ENCODE measurements around the gene LHPP. TPM values are rescaled to one million over a fixed set of nuclear protein-coding genes. Genes with fewer than 3 reads are reported as not detected.

LHPP gene
- total and polyA plus RNA-seq, 2 experiments from 2014 or later = 27.4 to 40.2 TPM

GRCh38 chr10:124493214-124493882 is 31.7 kb downstream of the LHPP start:
- Histone ChIP-seq H2AFZ (no peak overlapping the region), H3K4me1 (ENCODE audit: insufficient read depth) (peaks cover 20% of the 10 kb centered on the region), H3K27me3 (ENCODE audit: insufficient read depth) (no peaks in the 10 kb centered on the region), H3K79me2 (replicated peaks; ENCODE audit: insufficient read depth) (no peaks in the 10 kb centered on the region), H3K9me2 (ENCODE audit: insufficient read depth) (no peaks in the 10 kb centered on the region), H3F3A (replicated peaks; ENCODE audit: low read depth) (0 out of 2 replicates have a peak, but pooled peaks cover 5% of the 10 kb centered on the region), H3K4me2 (no peak overlapping the region), H3K36me3 (ENCODE audit: insufficient read depth) (no peaks in the 10 kb centered on the region; the same call in 1 of the 2 replicates), H3K4me3 (no peak overlapping the region), H3K27ac (ENCODE audit: low read depth) (peak overlapping the region; percentile 48; the same call in 1 of the 2 replicates), H4K20me1 (replicated peaks; ENCODE audit: insufficient read depth) (no peaks in the 10 kb centered on the region; the same call in 1 of the 2 replicates)
- Mint-ChIP-seq H3K36me3 (ENCODE audit: low read depth) (peaks cover 38% of the 10 kb centered on the region), H3K4me3 (no peak overlapping the region), H3K27ac (peak overlapping the region; percentile 54; the same call in 1 of the 2 replicates), H3K27me3 (ENCODE audit: insufficient read depth, low read depth, poor library complexity) (peaks cover 8% of the 10 kb centered on the region), H3K9me3 (no peaks in the 10 kb centered on the region), H3K4me1 (peaks cover 36% of the 10 kb centered on the region)
- ATAC-seq = no peak
- DNase-seq (ENCODE audit: low spot score) = no peak
- TF ChIP-seq JUNB (IDR thresholded peaks at IDR 0.05; ENCODE audit: unreplicated experiment) = no peak
- TF ChIP-seq ZNF462 (CRISPR knock-in tag; IDR thresholded peaks at IDR 0.05) = no peak
- TF ChIP-seq NANOG (IDR thresholded peaks at IDR 0.05; ENCODE audit: borderline replicate concordance) = peak; percentile 28; the same call in 1 of the 2 replicates

- TF ChIP-seq STAT1 (IDR thresholded peaks at IDR 0.05; ENCODE audit: unreplicated experiment) (no peak), EZH2phosphoT487 (IDR thresholded peaks at IDR 0.05; ENCODE audit: unreplicated experiment) (no peak), EZH2 (IDR thresholded peaks at IDR 0.05; ENCODE audit: low read depth, unreplicated experiment) (no peak), CREB1 (CRISPR knock-in tag; IDR thresholded peaks at IDR 0.05; ENCODE audit: low read depth) (no peak), CTCF (conservative IDR thresholded peaks at IDR 0.05; ENCODE audit: low read depth in 2 of 2) (no peak), NANOG (IDR thresholded peaks at IDR 0.05; ENCODE audit: borderline replicate concordance) (no peak), ZNF114 (CRISPR knock-in tag; IDR thresholded peaks at IDR 0.05) (no peak), JUNB (IDR thresholded peaks at IDR 0.05; ENCODE audit: unreplicated experiment) (no peak)
These were observed 32.6 kb downstream of the LHPP start for GRCh38 chr10:124494046-124494807.

More at GRCh38 chr10:124494046-124494807, 32.6 kb downstream of the LHPP start:
- no peaks in the 10 kb centered on the region for H3K36me3 ChIP-seq (ENCODE audit: insufficient read depth)
- ATAC-seq (no peak), DNase-seq (ENCODE audit: low spot score) (no peak)
- H3K4me3 ChIP-seq = no peak overlapping the region
- no peaks in the 10 kb centered on the region; the same call in 1 of the 2 replicates for H4K20me1 ChIP-seq (replicated peaks; ENCODE audit: insufficient read depth)
- peaks cover 36% of the 10 kb centered on the region for H3K4me1 Mint-ChIP-seq
- peaks cover 8% of the 10 kb centered on the region for H3K27me3 Mint-ChIP-seq (ENCODE audit: insufficient read depth, low read depth, poor library complexity)
- no peaks in the 10 kb centered on the region for H3K9me2 ChIP-seq (ENCODE audit: insufficient read depth)
- H3K27me3 ChIP-seq (ENCODE audit: insufficient read depth) = no peaks in the 10 kb centered on the region
- peaks cover 29% of the 10 kb centered on the region for H3K36me3 Mint-ChIP-seq (ENCODE audit: low read depth)
- H3K4me3 Mint-ChIP-seq = no peak overlapping the region
- no peak overlapping the region for H3K4me2 ChIP-seq
- H3F3A ChIP-seq (replicated peaks; ENCODE audit: low read depth) = 0 out of 2 replicates have a peak, but pooled peaks cover 5% of the 10 kb centered on the region
- no peaks in the 10 kb centered on the region for H3K9me3 Mint-ChIP-seq
- no peak overlapping the region for H3K27ac Mint-ChIP-seq
- no peak overlapping the region for H2AFZ ChIP-seq
- no peak overlapping the region for H3K27ac ChIP-seq (ENCODE audit: low read depth)
- no peaks in the 10 kb centered on the region for H3K79me2 ChIP-seq (replicated peaks; ENCODE audit: insufficient read depth)
- H3K4me1 ChIP-seq (ENCODE audit: insufficient read depth) = peaks cover 20% of the 10 kb centered on the region

Measured in GM23338 (cell line).